ENCODE measurements around the gene LRRC39.

The LRRC39 gene

GRCh38 chr1:100178091-100178490 lies at the start of gene LRRC39:
Gene LRRC39 (minus strand): TSS chr1:100178256. CDS start chr1:100168516, 9,740 bp downstream.
- Histone ChIP-seq H3K27me3 (no peaks in the 10 kb centered on the region), H3K27ac (no peak within 1 kb of the TSS), H3K4me1 (no peaks in the 10 kb centered on the region), H3K9me3 (no peaks in the 10 kb centered on the region), H3K4me3 (no peak within 1 kb of the TSS), H3K36me3 (peaks cover 0 to 4% (median 0%) of the 10 kb centered on the region in 3 donors)
- no peak for TF ChIP-seq CTCF (IDR thresholded peaks at IDR 0.05)
- no peak for DNase-seq
- intact Hi-C loops (cut with DNase I; ENCODE audit: low total_unique reads) = no loop called here

- TF ChIP-seq CTCF (IDR thresholded peaks at IDR 0.05) = no peak
Measured at GRCh38 chr1:100222428-100222827, 44.4 kb upstream of the LRRC39 start.

GRCh38 chr1:100219883-100220282 lies 41.8 kb upstream of the LRRC39 start:
- Histone ChIP-seq H3K27me3 (no peaks in the 10 kb centered on the region), H3K9me3 (no peaks in the 10 kb centered on the region), H3K27ac (no peak overlapping the region), H3K4me3 (no peak overlapping the region), H3K36me3 (peaks cover 37 to 61% (median 46%) of the 10 kb centered on the region in 3 donors), H3K4me1 (no peaks in the 10 kb centered on the region)
- TF ChIP-seq CTCF (IDR thresholded peaks at IDR 0.05) = no peak
- no peak for DNase-seq
- intact Hi-C loops (cut with DNase I; ENCODE audit: low total_unique reads) = loop anchor here (10.0 kb wide), 1 partner anchor 75 kb away; no protein-coding TSS in a partner anchor

More at GRCh38 chr1:100222428-100222827, 44.4 kb upstream of the LRRC39 start:
- no peak for DNase-seq
- Histone ChIP-seq H3K27ac (no peak overlapping the region), H3K4me3 (no peak overlapping the region), H3K4me1 (no peaks in the 10 kb centered on the region), H3K27me3 (no peaks in the 10 kb centered on the region), H3K36me3 (peaks cover 17 to 45% (median 33%) of the 10 kb centered on the region in 3 donors), H3K9me3 (no peaks in the 10 kb centered on the region)
- intact Hi-C loops (cut with DNase I; ENCODE audit: low total_unique reads) = loop anchor here (10.0 kb wide), 1 partner anchor 78 kb away; no protein-coding TSS in a partner anchor

- no peak for DNase-seq
- Histone ChIP-seq H3K27me3 (no peaks in the 10 kb centered on the region), H3K36me3 (peaks cover 41 to 65% (median 50%) of the 10 kb centered on the region in 3 donors), H3K4me1 (no peaks in the 10 kb centered on the region), H3K27ac (no peak overlapping the region), H3K9me3 (no peaks in the 10 kb centered on the region), H3K4me3 (no peak overlapping the region)
- TF ChIP-seq CTCF (IDR thresholded peaks at IDR 0.05) = no peak
- intact Hi-C loops (cut with DNase I; ENCODE audit: low total_unique reads) = no loop called here
Measured at GRCh38 chr1:100219457-100219856, 41.4 kb upstream of the LRRC39 start.

GRCh38 chr1:100217834-100218233 lies 39.8 kb upstream of the LRRC39 start:
- no peaks in the 10 kb centered on the region for H3K4me1 ChIP-seq
- DNase-seq = no peak
- H3K4me3 ChIP-seq = no peak overlapping the region
- TF ChIP-seq CTCF (IDR thresholded peaks at IDR 0.05) = no peak
- no peaks in the 10 kb centered on the region for H3K9me3 ChIP-seq
- H3K36me3 ChIP-seq = peaks cover 53 to 73% (median 67%) of the 10 kb centered on the region in 3 donors
- H3K27ac ChIP-seq = no peak overlapping the region
- H3K27me3 ChIP-seq = no peaks in the 10 kb centered on the region
- intact Hi-C loops (cut with DNase I; ENCODE audit: low total_unique reads) = no loop called here

GRCh38 chr1:100215101-100215500 lies 37.0 kb upstream of the LRRC39 start:
- Histone ChIP-seq H3K27ac (no peak overlapping the region), H3K27me3 (no peaks in the 10 kb centered on the region), H3K9me3 (no peaks in the 10 kb centered on the region), H3K4me1 (no peaks in the 10 kb centered on the region), H3K36me3 (peaks cover 53 to 98% (median 85%) of the 10 kb centered on the region in 3 donors), H3K4me3 (no peak overlapping the region)
- no peak for TF ChIP-seq CTCF (IDR thresholded peaks at IDR 0.05)
- intact Hi-C loops (cut with DNase I; ENCODE audit: low total_unique reads) = no loop called here
- no peak for DNase-seq
